H9 (cell line): ENCODE results near the gene CORT. TPM values are rescaled to one million over a fixed set of nuclear protein-coding genes. Genes with fewer than 3 reads are reported as not detected.
A peak's percentile ranks its signal among the peaks of the same experiment; 100 is the strongest.
"Not testable (repeated sequence)": the region's sequence is repeated elsewhere in the genome, so short reads cannot be mapped to it uniquely, and the experiment has no call there.

Experiments
- DNase-seq: peaks from one replicate; pipeline ENCODE4 v3.0.0-alpha.2; 2017
- H2AFZ ChIP-seq: one replicate; pipeline ENCODE4 v1.6.1; 2013; ENCODE audit warnings: mild to moderate bottlenecking, low read length, control low read depth, moderate library complexity
- H2AK5ac ChIP-seq: 2 replicates; pipeline ENCODE4 v1.6.1; 2013; ENCODE audit warnings: low read length, control low read depth, mixed read lengths; ENCODE audit not compliant: insufficient read length
- H2BK120ac ChIP-seq: one replicate; pipeline ENCODE4 v1.6.1; 2013; ENCODE audit warnings: low read depth, mild to moderate bottlenecking, low read length, control low read depth, inconsistent platforms; ENCODE audit not compliant: poor library complexity, severe bottlenecking
- H2BK12ac ChIP-seq: 2 replicates; pipeline ENCODE4 v1.6.1; 2013; ENCODE audit warnings: low read length, control low read depth, mixed read lengths, low read depth; ENCODE audit not compliant: insufficient read length
- H2BK15ac ChIP-seq: 2 replicates; pipeline ENCODE4 v1.6.1; 2013; ENCODE audit warnings: low read depth, low read length, control low read depth
- H2BK20ac ChIP-seq: one replicate; pipeline ENCODE4 v1.6.1; 2013; ENCODE audit warnings: low read depth, mild to moderate bottlenecking, low read length, control low read depth, inconsistent platforms; ENCODE audit not compliant: poor library complexity, severe bottlenecking
- H2BK5ac ChIP-seq: 2 replicates; pipeline ENCODE4 v1.6.1; 2013; ENCODE audit warnings: low read length, control low read depth, mixed read lengths; ENCODE audit not compliant: insufficient read length
- H3K14ac ChIP-seq: 2 replicates; pipeline ENCODE4 v1.6.1; 2013; ENCODE audit warnings: low read length, control low read depth; ENCODE audit not compliant: insufficient read depth
- H3K18ac ChIP-seq: 2 replicates; pipeline ENCODE4 v1.6.1; 2013; ENCODE audit warnings: low read depth, mild to moderate bottlenecking, mixed read lengths, low read length, control low read depth; ENCODE audit not compliant: insufficient read length
- H3K23ac ChIP-seq: 2 replicates; pipeline ENCODE4 v1.6.1; 2013; ENCODE audit warnings: low read length, control low read depth, mixed read lengths, low read depth; ENCODE audit not compliant: insufficient read length
- H3K23me2 ChIP-seq: 2 replicates; pipeline ENCODE4 v1.6.1; 2013; ENCODE audit warnings: low read depth, mild to moderate bottlenecking, mixed read lengths, low read length, control low read depth; ENCODE audit not compliant: insufficient read length, poor library complexity, severe bottlenecking
- H3K27ac ChIP-seq: 2 replicates; pipeline ENCODE4 v1.5.1; 2013; ENCODE audit warnings: low read length, control low read depth, mixed read lengths, low read depth; ENCODE audit not compliant: insufficient read length
- H3K27me3 ChIP-seq: 2 replicates; pipeline ENCODE4 v1.6.1; 2013; ENCODE audit warnings: low read length, control low read depth, inconsistent platforms; ENCODE audit not compliant: insufficient read depth
- H3K4ac ChIP-seq: 2 replicates; pipeline ENCODE4 v1.6.1; 2013; ENCODE audit warnings: low read depth, mild to moderate bottlenecking, control low read depth, inconsistent platforms, low read length, moderate library complexity
- H3K4me1 ChIP-seq: 2 replicates; pipeline ENCODE4 v1.6.1; 2013; ENCODE audit warnings: low read length, control low read depth, inconsistent platforms; ENCODE audit not compliant: insufficient read depth
- H3K4me2 ChIP-seq: 2 replicates; pipeline ENCODE4 v1.6.1; 2013; ENCODE audit warnings: low read length, control low read depth, mixed read lengths; ENCODE audit not compliant: insufficient read length, insufficient read depth
- H3K56ac ChIP-seq: 2 replicates; pipeline ENCODE4 v1.6.1; 2013; ENCODE audit warnings: low read depth, mild to moderate bottlenecking, mixed read lengths, low read length, control low read depth; ENCODE audit not compliant: insufficient read length
- H3K79me1 ChIP-seq: 2 replicates; pipeline ENCODE4 v1.6.1; 2013; ENCODE audit warnings: low read depth, mild to moderate bottlenecking, moderate library complexity, low read length, control low read depth, inconsistent platforms; ENCODE audit not compliant: insufficient read depth, poor library complexity, severe bottlenecking
- H3K79me2 ChIP-seq: 2 replicates; pipeline ENCODE4 v1.6.1; 2013; ENCODE audit warnings: low read length, control low read depth, inconsistent platforms; ENCODE audit not compliant: insufficient read depth
- H3K9ac ChIP-seq: 2 replicates; pipeline ENCODE4 v1.6.1; 2013; ENCODE audit warnings: low read length, control low read depth, mixed read lengths; ENCODE audit not compliant: insufficient read length; ENCODE audit errors: extremely low read depth
- H3K9me3 ChIP-seq: one replicate; pipeline ENCODE4 v1.6.1; 2013; ENCODE audit warnings: low read depth, low read length, inconsistent platforms; ENCODE audit not compliant: control insufficient read depth
- H3T11ph ChIP-seq: one replicate; pipeline ENCODE4 v1.6.1; 2013; ENCODE audit warnings: mild to moderate bottlenecking, low read length, control low read depth, inconsistent platforms
- H4K20me1 ChIP-seq: one replicate; pipeline ENCODE4 v1.6.1; 2013; ENCODE audit not compliant: control insufficient read depth, insufficient read length, insufficient read depth
- H4K5ac ChIP-seq: 2 replicates; pipeline ENCODE4 v1.6.1; 2013; ENCODE audit warnings: low read depth, mild to moderate bottlenecking, mixed read lengths, low read length, control low read depth; ENCODE audit not compliant: insufficient read length
- H4K8ac ChIP-seq: replicated peaks from 2 replicates; pipeline ENCODE4 v1.6.1; 2013; ENCODE audit warnings: low read length, control low read depth, mixed read lengths, low read depth; ENCODE audit not compliant: insufficient read length
- H4K91ac ChIP-seq: 2 replicates; pipeline ENCODE4 v1.6.1; 2013; ENCODE audit warnings: low read depth, mild to moderate bottlenecking, moderate library complexity, mixed read lengths, low read length, control low read depth; ENCODE audit not compliant: insufficient read length
- H3K27ac Mint-ChIP-seq, 3 experiments: 2 replicates in 2 of 3; 3 replicates in 1 of 3; pipeline ENCODE4 v1.8.0; 2020 to 2021; ENCODE audit warnings: mixed read lengths in 3 of 3, mild to moderate bottlenecking in 1 of 3, moderate library complexity in 1 of 3
- H3K27me3 Mint-ChIP-seq: 2 replicates; pipeline ENCODE4 v1.8.0; 2021; ENCODE audit warnings: low read depth, mild to moderate bottlenecking, moderate library complexity, mixed read lengths
- H3K36me3 Mint-ChIP-seq, 3 experiments: 2 replicates in 2 of 3; 3 replicates in 1 of 3; pipeline ENCODE4 v1.8.0; 2020 to 2021; ENCODE audit warnings: low read depth in 3 of 3, mixed read lengths in 3 of 3; ENCODE audit not compliant: insufficient read depth in 1 of 3
- H3K4me1 Mint-ChIP-seq, 2 experiments: 2 replicates each; pipeline ENCODE4 v1.8.0; 2020; ENCODE audit warnings: mixed read lengths in 2 of 2
- H3K4me3 Mint-ChIP-seq, 2 experiments: 2 replicates in 1 of 2; 3 replicates in 1 of 2; pipeline ENCODE4 v1.8.0; 2020 to 2021; ENCODE audit warnings: mild to moderate bottlenecking in 2 of 2, mixed read lengths in 2 of 2, moderate library complexity in 1 of 2
- H3K9me3 Mint-ChIP-seq, 2 experiments: 2 replicates in 1 of 2; 3 replicates in 1 of 2; pipeline ENCODE4 v1.8.0; 2020; ENCODE audit warnings: mild to moderate bottlenecking in 2 of 2, mixed read lengths in 2 of 2, moderate library complexity in 1 of 2
- WGBS: extraction: QIAGEN DNeasy Blood & Tissue Kit; methylation state at CpG from one replicate; pipeline ENCODE4 v1.1.7; 2013; ENCODE audit warnings: missing lambda C conversion rate, low lambda C conversion rate, mixed read lengths; ENCODE audit not compliant: insufficient read length; ENCODE audit errors: extremely low coverage; 5-methylcytosine and 5-hydroxymethylcytosine counted together
- total RNA-seq: library from RNA; stranded (reverse); gene quantifications from 2 replicates; pipeline ENCODE4 v1.2.1, GENCODE V29; 2021
- TF ChIP-seq, protein P1 (sequence below): fragments of 200-600 bp; sonication (generic); conservative IDR thresholded peaks from 3 replicates; pipeline ENCODE4 v1.8.0; 2021; ENCODE audit warnings: antibody characterized with exemption, mild to moderate bottlenecking

Gene CORT
- total RNA-seq, 1 experiment from 2014 or later: not detected

DNA sequence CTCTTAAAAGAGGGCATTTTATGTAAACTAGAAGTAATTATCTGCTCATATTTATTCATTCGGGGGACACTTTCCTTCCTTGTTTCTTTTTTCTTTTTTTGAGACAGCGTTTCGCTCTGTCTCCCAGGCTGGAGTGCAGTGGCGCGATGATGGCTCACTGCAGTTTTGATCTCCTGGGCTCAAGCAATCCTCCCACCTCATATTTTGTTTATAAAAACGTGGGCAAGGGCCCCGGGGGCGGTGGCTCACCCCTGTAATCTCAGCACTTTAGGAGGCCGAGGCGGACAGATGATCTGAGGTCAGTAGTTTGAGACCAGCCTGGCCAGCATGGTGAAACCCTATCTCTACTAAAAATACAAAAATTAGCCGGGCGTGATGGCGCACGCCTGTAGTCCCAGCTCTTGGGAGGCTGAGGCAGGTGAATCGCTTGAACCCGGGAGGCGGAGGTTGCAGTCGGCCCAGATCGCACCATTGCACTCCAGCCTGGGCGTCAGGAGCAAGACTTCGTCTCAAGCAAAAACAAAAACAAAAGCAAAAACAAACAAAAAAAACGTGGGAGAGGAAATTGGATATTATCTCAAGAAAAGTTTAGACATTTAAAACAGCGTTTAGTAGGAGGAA is 23.4 kb downstream of the CORT start:
- H3K4me1 Mint-ChIP-seq: peaks cover 22 to 24% of the 10 kb centered on the region in 2 experiments
- TF ChIP-seq, protein P1, sequence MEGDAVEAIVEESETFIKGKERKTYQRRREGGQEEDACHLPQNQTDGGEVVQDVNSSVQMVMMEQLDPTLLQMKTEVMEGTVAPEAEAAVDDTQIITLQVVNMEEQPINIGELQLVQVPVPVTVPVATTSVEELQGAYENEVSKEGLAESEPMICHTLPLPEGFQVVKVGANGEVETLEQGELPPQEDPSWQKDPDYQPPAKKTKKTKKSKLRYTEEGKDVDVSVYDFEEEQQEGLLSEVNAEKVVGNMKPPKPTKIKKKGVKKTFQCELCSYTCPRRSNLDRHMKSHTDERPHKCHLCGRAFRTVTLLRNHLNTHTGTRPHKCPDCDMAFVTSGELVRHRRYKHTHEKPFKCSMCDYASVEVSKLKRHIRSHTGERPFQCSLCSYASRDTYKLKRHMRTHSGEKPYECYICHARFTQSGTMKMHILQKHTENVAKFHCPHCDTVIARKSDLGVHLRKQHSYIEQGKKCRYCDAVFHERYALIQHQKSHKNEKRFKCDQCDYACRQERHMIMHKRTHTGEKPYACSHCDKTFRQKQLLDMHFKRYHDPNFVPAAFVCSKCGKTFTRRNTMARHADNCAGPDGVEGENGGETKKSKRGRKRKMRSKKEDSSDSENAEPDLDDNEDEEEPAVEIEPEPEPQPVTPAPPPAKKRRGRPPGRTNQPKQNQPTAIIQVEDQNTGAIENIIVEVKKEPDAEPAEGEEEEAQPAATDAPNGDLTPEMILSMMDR: no peak
- Histone ChIP-seq H4K91ac (no peak overlapping the region), H4K20me1 (no peaks in the 10 kb centered on the region), H4K8ac (no peak overlapping the region), H3K9me3 (no peaks in the 10 kb centered on the region), H3K18ac (no peak overlapping the region), H3K56ac (no peak overlapping the region), H3K27me3 (no peaks in the 10 kb centered on the region), H3K14ac (no peak overlapping the region), H2BK15ac (no peak overlapping the region), H3K23ac (no peak overlapping the region), H3K4me1 (peaks cover 2% of the 10 kb centered on the region; the same call in 1 of the 2 replicates), H2BK20ac (no peak overlapping the region), H2BK12ac (no peak overlapping the region), H3K4ac (no peak overlapping the region), H4K5ac (no peak overlapping the region), H3T11ph (no peak overlapping the region), H3K79me1 (no peaks in the 10 kb centered on the region), H3K4me2 (no peak overlapping the region), H3K79me2 (peaks cover 3% of the 10 kb centered on the region; the same call in 1 of the 2 replicates), H2BK5ac (no peak overlapping the region), H3K27ac (no peak overlapping the region), H2BK120ac (no peak overlapping the region), H3K9ac (no peak overlapping the region), H2AFZ (no peak overlapping the region), H2AK5ac (no peak overlapping the region), H3K23me2 (peaks cover 6% of the 10 kb centered on the region)
- H3K36me3 Mint-ChIP-seq: peaks cover 14 to 24% (median 22%) of the 10 kb centered on the region in 3 experiments
- no peaks in the 10 kb centered on the region for H3K9me3 Mint-ChIP-seq
- H3K27ac Mint-ChIP-seq: no peak overlapping the region; a peak in 1 of 7 replicates
- DNase-seq: no peak
- no CpG with 5 or more reads among the region's 23 CpGs for WGBS
- H3K27me3 Mint-ChIP-seq: no peaks in the 10 kb centered on the region
- H3K4me3 Mint-ChIP-seq: peak overlapping the region; percentile 96 to 99

DNA sequence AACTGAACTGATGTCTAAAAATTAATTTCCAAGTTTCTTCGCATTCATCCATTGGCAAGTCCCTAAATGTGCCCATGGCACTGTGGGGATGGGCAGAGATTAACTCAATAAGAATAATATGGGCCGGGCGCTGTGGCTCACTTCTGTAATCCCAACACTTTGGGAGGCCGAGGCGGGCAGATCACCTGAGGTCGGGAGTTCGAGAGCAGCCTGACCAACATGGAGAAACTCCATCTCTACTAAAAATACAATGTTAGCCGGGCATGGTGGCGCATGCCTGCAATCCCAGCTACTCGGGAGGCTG is 24.4 kb downstream of the CORT start:
- H3K27me3 Mint-ChIP-seq, H3K56ac ChIP-seq, H3K27me3 ChIP-seq, H3T11ph ChIP-seq, H3K79me1 ChIP-seq, H2BK20ac ChIP-seq, H4K5ac ChIP-seq, H4K8ac ChIP-seq, H3K23me2 ChIP-seq, H3K4ac ChIP-seq, H3K23ac ChIP-seq, H2BK5ac ChIP-seq, H2BK12ac ChIP-seq, H3K14ac ChIP-seq, H2BK15ac ChIP-seq, H2AK5ac ChIP-seq, H4K20me1 ChIP-seq, H3K79me2 ChIP-seq, H3K9me3 ChIP-seq, H3K27ac ChIP-seq, H2AFZ ChIP-seq, H3K18ac ChIP-seq, H3K4me1 ChIP-seq, DNase-seq, H2BK120ac ChIP-seq, H3K9me3 Mint-ChIP-seq, H3K9ac ChIP-seq, H4K91ac ChIP-seq: not testable (repeated sequence)
- peaks cover 22 to 24% of the 10 kb centered on the region in 2 experiments for H3K4me1 Mint-ChIP-seq
- peak overlapping the region; percentile 94 to 97 for H3K4me3 Mint-ChIP-seq
- no CpG with 5 or more reads among the region's 10 CpGs for WGBS
- peaks cover 4 to 14% (median 12%) of the 10 kb centered on the region in 3 experiments for H3K36me3 Mint-ChIP-seq
- H3K27ac Mint-ChIP-seq: peak overlapping the region; percentile 44 to 87 (median 57); a peak in 5 of 7 replicates
- peak overlapping the region; percentile 39 for H3K4me2 ChIP-seq
